Neural cell (in vitro differentiated cells): ENCODE data around the gene ACIN1. TPM values are rescaled to one million over a fixed set of nuclear protein-coding genes. Genes with fewer than 3 reads are reported as not detected.

Experiments
- H2AFZ ChIP-seq: fragments of 200-600, 300-800 bp; sonication (generic), shearing (Covaris generic); 2 replicates; pipeline ENCODE4 v1.6.0; 2014; ENCODE audit warnings: low read depth, mild to moderate bottlenecking, antibody characterized with exemption, low read length, moderate library complexity
- H3F3A ChIP-seq: fragments of 200-600 bp; shearing (Covaris generic); 2 replicates; pipeline ENCODE4 v1.6.1; 2016; ENCODE audit warnings: mild to moderate bottlenecking, moderate library complexity, mixed read lengths, antibody characterized with exemption, low read length; ENCODE audit not compliant: insufficient read depth, poor library complexity, severe bottlenecking
- H3K27ac ChIP-seq: fragments of 200-600, 300-800 bp; sonication (generic), shearing (Covaris generic); 2 replicates; pipeline ENCODE4 v1.5.1; 2014; ENCODE audit warnings: mild to moderate bottlenecking, low read length, moderate library complexity
- H3K27me3 ChIP-seq: fragments of 300-800, 200-600 bp; sonication (generic), shearing (Covaris generic); 2 replicates; pipeline ENCODE4 v1.6.0; 2014; ENCODE audit warnings: mild to moderate bottlenecking, low read depth, low read length, moderate library complexity; ENCODE audit not compliant: insufficient read depth
- H3K36me3 ChIP-seq: fragments of 300-800, 200-600 bp; sonication (generic), shearing (Covaris generic); 2 replicates; pipeline ENCODE4 v1.5.1; 2014; ENCODE audit warnings: mild to moderate bottlenecking, antibody characterized with exemption, low read length, moderate library complexity; ENCODE audit not compliant: insufficient read depth
- H3K4me2 ChIP-seq: fragments of 300-800, 200-600 bp; sonication (generic), shearing (Covaris generic); 2 replicates; pipeline ENCODE4 v1.6.0; 2014; ENCODE audit warnings: mild to moderate bottlenecking, low read length
- H3K4me3 ChIP-seq: fragments of 300-800, 200-600 bp; sonication (generic), shearing (Covaris generic); 2 replicates; pipeline ENCODE4 v1.5.1; 2014; ENCODE audit warnings: mild to moderate bottlenecking, low read length, moderate library complexity
- H3K79me2 ChIP-seq: fragments of 200-600 bp; shearing (Covaris generic); replicated peaks from 2 replicates; pipeline ENCODE4 v1.6.0; 2014; ENCODE audit warnings: mild to moderate bottlenecking, low read length, moderate library complexity; ENCODE audit not compliant: insufficient read depth
- H3K9ac ChIP-seq: fragments of 300-800, 200-600 bp; sonication (generic), shearing (Covaris generic); 2 replicates; pipeline ENCODE4 v1.6.1; 2016; ENCODE audit warnings: mild to moderate bottlenecking, low read length, mixed read lengths
- H3K9me2 ChIP-seq: fragments of 200-600 bp; shearing (Covaris generic); 2 replicates; pipeline ENCODE4 v1.6.1; 2016; ENCODE audit warnings: mild to moderate bottlenecking, low read length, mixed read lengths; ENCODE audit not compliant: insufficient read depth
- H3K9me3 ChIP-seq: fragments of 200-600, 300-800 bp; sonication (generic), shearing (Covaris generic); 2 replicates; pipeline ENCODE4 v1.6.1; 2016; ENCODE audit warnings: mild to moderate bottlenecking, mixed run types, low read length, moderate library complexity, mixed read lengths
- H4K20me1 ChIP-seq: fragments of 200-600 bp; shearing (Covaris generic); 2 replicates; pipeline ENCODE4 v1.6.1; 2016; ENCODE audit warnings: mild to moderate bottlenecking, mixed run types; ENCODE audit not compliant: insufficient read depth
- CTCF ChIP-seq: fragments of 450-650 bp; IDR thresholded peaks from 2 replicates; pipeline ENCODE4 v1.5.1; 2014; ENCODE audit warnings: antibody characterized with exemption, mild to moderate bottlenecking, moderate library complexity; ENCODE audit not compliant: poor library complexity, severe bottlenecking
- EP300 ChIP-seq: fragments of 450-650 bp; conservative IDR thresholded peaks from 2 replicates; pipeline ENCODE4 v1.6.1; 2014; ENCODE audit warnings: antibody characterized with exemption, mild to moderate bottlenecking, moderate library complexity; ENCODE audit not compliant: poor library complexity, severe bottlenecking
- EZH2 ChIP-seq: fragments of 200-600, 300-800 bp; shearing (Covaris generic), sonication (generic); IDR thresholded peaks from 2 replicates; pipeline ENCODE4 v1.6.1; 2014; ENCODE audit warnings: antibody characterized with exemption, low read length, borderline replicate concordance, mild to moderate bottlenecking; ENCODE audit not compliant: insufficient read depth, poor library complexity, severe bottlenecking
- MXI1 ChIP-seq: fragments of 450-650 bp; conservative IDR thresholded peaks from 2 replicates; pipeline ENCODE4 v1.6.1; 2014; ENCODE audit warnings: antibody characterized with exemption, mild to moderate bottlenecking; ENCODE audit not compliant: poor library complexity, severe bottlenecking
- POLR2AphosphoS5 ChIP-seq: IDR thresholded peaks from 2 replicates; pipeline ENCODE4 v1.6.1; 2012
- RAD21 ChIP-seq: fragments of 450-650 bp; conservative IDR thresholded peaks from 2 replicates; pipeline ENCODE4 v1.6.1; 2014; ENCODE audit warnings: antibody characterized with exemption, mild to moderate bottlenecking, moderate library complexity
- REST ChIP-seq: IDR thresholded peaks from 2 replicates; pipeline ENCODE4 v1.6.1; 2012; ENCODE audit warnings: borderline replicate concordance
- SMC3 ChIP-seq: fragments of 450-650 bp; conservative IDR thresholded peaks from 2 replicates; pipeline ENCODE4 v1.6.1; 2014; ENCODE audit warnings: antibody characterized with exemption, mild to moderate bottlenecking, moderate library complexity; ENCODE audit not compliant: poor library complexity
- TAF1 ChIP-seq: IDR thresholded peaks from 2 replicates; pipeline ENCODE4 v1.6.1; 2012; ENCODE audit warnings: low read depth
- polyA plus RNA-seq: library from polyadenylated mRNA; depleted of rRNA; stranded (reverse); fragments of >200 nt; gene quantifications from 2 replicates; pipeline ENCODE4 v1.2.3, GENCODE V29; 2014

ACIN1 gene
- polyA plus RNA-seq, 1 donor from 2014 or later: 143 TPM

GRCh38 chr14:23070262-23071129 lies 24.4 kb downstream of the ACIN1 start:
- peaks cover 56% of the 10 kb centered on the region for H3K79me2 ChIP-seq
- no peaks in the 10 kb centered on the region for H3K9me3 ChIP-seq
- peaks cover 24% of the 10 kb centered on the region for H4K20me1 ChIP-seq
- peak overlapping the region; percentile 78 for H3K4me2 ChIP-seq
- H3K36me3 ChIP-seq: peaks cover 15% of the 10 kb centered on the region
- H3F3A ChIP-seq: peaks cover 5% of the 10 kb centered on the region
- peak overlapping the region; percentile 65 for H2AFZ ChIP-seq
- H3K27me3 ChIP-seq: no peaks in the 10 kb centered on the region
- peak overlapping the region; percentile 72 for H3K4me3 ChIP-seq
- H3K9me2 ChIP-seq: no peaks in the 10 kb centered on the region
- peak overlapping the region; percentile 93 for H3K27ac ChIP-seq
- peak overlapping the region; percentile 93 for H3K9ac ChIP-seq
- TF ChIP-seq POLR2AphosphoS5 (no peak), SMC3 (no peak), EZH2 (no peak), RAD21 (no peak), EP300 (no peak), MXI1 (no peak), TAF1 (no peak), CTCF (no peak), REST (no peak)

- H3K36me3 ChIP-seq: peaks cover 16% of the 10 kb centered on the region
- H3K27ac ChIP-seq: peak overlapping the region; percentile 3
- peak overlapping the region; percentile 70 for H3K4me2 ChIP-seq
- TF ChIP-seq TAF1 (no peak), POLR2AphosphoS5 (no peak), REST (no peak), MXI1 (no peak), EP300 (no peak), RAD21 (no peak), CTCF (no peak), EZH2 (no peak)
- peaks cover 56% of the 10 kb centered on the region for H3K79me2 ChIP-seq
- H3F3A ChIP-seq: peaks cover 5% of the 10 kb centered on the region
- H3K9ac ChIP-seq: peak overlapping the region; percentile 33
- H3K9me3 ChIP-seq: no peaks in the 10 kb centered on the region
- H2AFZ ChIP-seq: no peak overlapping the region
- no peaks in the 10 kb centered on the region for H3K27me3 ChIP-seq
- H3K9me2 ChIP-seq: no peaks in the 10 kb centered on the region
- peak overlapping the region; percentile 72 for H3K4me3 ChIP-seq
- H4K20me1 ChIP-seq: peaks cover 24% of the 10 kb centered on the region
Observed at GRCh38 chr14:23069413-23069806, 25.5 kb downstream of the ACIN1 start.
